Ascending aorta (tissue), 2 donors: ENCODE measurements around the gene MCM3. TPM values are rescaled to one million over a fixed set of nuclear protein-coding genes. Genes with fewer than 3 reads are reported as not detected.

ENCODE experiments used
- DNase-seq, 2 donors: peaks; one replicate each; pipeline ENCODE4 v3.0.0-alpha.2; 2019; ENCODE audit warnings: low spot score in 2 of 2
- H3K27ac ChIP-seq, 2 donors: fragments of 200-600 bp; sonication (generic); one replicate each; pipeline ENCODE4 v1.5.1; 2016 to 2017; ENCODE audit warnings: mild to moderate bottlenecking in 1 of 2
- H3K27me3 ChIP-seq: fragments of 200-600 bp; sonication (generic); one replicate; pipeline ENCODE4 v1.5.1; 2017
- H3K36me3 ChIP-seq, 2 donors: fragments of 200-600 bp; sonication (generic); one replicate each; pipeline ENCODE4 v1.5.1; 2016
- H3K4me1 ChIP-seq, 2 donors: fragments of 200-600 bp; sonication (generic); one replicate each; pipeline ENCODE4 v1.5.1; 2016 to 2017; ENCODE audit warnings: mild to moderate bottlenecking in 1 of 2
- H3K4me3 ChIP-seq, 2 donors: fragments of 200-600 bp; sonication (generic); one replicate each; pipeline ENCODE4 v1.5.1; 2016 to 2017; ENCODE audit warnings: mild to moderate bottlenecking in 1 of 2
- H3K9me3 ChIP-seq, 2 donors: fragments of 200-600 bp; sonication (generic); one replicate each; pipeline ENCODE4 v1.5.1; 2016
- intact Hi-C: fragments of 100-400 bp; cut with DNase I; formaldehyde crosslinking; loops from one replicate; pipeline ENCODE4 v1.15.1; 2023
- total RNA-seq: library from RNA; depleted of rRNA; stranded (reverse); fragments of >200 nt; gene quantifications from one replicate; pipeline ENCODE4 v1.1.0, GENCODE V29; 2016
- TF ChIP-seq, protein P1 (sequence below), 3 experiments: fragments of 200-600 bp in 2 of 3; fragments of 450-650 bp in 1 of 3; sonication (generic) in 2 of 3; IDR thresholded peaks; one replicate each; pipeline ENCODE4 v1.5.1; 2016 to 2019; ENCODE audit warnings: antibody characterized with exemption in 3 of 3, mild to moderate bottlenecking in 1 of 3, moderate library complexity in 1 of 3

Gene MCM3
- total RNA-seq, 1 donor from 2014 or later: 44.6 TPM

DNA sequence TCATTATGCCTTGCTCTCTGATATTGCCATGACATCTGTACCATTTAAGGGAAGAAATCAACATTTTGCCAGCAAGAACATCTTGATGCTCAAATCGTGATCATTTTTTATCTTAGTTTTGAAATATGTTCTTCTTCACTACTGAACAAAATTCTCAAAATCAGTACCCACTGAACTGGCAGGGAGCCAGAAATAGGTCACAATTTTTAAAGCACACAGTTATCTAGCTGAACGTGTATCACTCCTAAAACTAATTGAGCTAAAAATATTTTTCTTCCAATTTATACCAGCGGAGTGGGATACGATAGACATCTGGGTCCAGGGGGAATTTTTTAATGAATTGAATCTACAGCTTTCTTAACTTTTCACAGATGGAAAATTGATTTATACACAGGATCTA, 51.5 kb downstream of the MCM3 start:
- intact Hi-C loops: no loop called here
- Histone ChIP-seq H3K9me3 (no peaks in the 10 kb centered on the region), H3K36me3 (no peaks in the 10 kb centered on the region), H3K4me3 (no peak overlapping the region), H3K27ac (no peak overlapping the region), H3K27me3 (no peaks in the 10 kb centered on the region), H3K4me1 (no peaks in the 10 kb centered on the region)
- no peak for DNase-seq
- TF ChIP-seq, protein P1, sequence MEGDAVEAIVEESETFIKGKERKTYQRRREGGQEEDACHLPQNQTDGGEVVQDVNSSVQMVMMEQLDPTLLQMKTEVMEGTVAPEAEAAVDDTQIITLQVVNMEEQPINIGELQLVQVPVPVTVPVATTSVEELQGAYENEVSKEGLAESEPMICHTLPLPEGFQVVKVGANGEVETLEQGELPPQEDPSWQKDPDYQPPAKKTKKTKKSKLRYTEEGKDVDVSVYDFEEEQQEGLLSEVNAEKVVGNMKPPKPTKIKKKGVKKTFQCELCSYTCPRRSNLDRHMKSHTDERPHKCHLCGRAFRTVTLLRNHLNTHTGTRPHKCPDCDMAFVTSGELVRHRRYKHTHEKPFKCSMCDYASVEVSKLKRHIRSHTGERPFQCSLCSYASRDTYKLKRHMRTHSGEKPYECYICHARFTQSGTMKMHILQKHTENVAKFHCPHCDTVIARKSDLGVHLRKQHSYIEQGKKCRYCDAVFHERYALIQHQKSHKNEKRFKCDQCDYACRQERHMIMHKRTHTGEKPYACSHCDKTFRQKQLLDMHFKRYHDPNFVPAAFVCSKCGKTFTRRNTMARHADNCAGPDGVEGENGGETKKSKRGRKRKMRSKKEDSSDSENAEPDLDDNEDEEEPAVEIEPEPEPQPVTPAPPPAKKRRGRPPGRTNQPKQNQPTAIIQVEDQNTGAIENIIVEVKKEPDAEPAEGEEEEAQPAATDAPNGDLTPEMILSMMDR (IDR thresholded peaks at IDR 0.05): no peak

DNA sequence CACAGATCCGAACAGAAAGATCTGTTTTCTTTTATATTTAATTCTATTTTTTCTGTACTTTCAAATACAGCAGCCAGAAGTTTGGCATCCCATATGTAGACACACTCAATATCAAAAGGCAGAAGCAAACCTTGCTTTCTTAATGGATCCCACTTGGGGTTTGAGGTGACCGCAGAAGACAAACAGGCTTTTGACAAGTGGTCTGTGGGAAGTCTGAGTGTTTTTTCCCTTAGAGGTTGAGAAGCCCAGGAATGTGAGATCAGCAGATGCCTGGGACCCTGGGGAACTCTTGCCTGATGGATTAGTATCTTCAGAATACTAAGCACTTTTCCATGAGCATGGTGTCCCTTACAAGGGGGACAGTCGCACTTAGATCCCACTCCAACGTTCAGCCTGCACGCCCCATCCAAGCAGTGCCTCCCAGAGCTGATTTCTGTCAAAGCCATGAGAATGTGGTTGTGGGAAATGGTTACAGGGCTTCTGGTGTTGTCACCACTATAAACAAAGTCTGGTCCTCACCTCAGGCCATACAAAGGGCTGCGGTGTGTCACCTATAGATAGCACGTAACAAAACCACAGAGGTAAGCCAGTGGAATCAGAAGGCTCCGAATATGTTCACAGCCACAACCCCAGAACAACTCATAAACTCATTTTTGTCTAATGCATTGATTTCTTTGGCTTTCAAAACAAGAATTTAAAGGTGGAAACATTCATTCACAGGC, 53.0 kb downstream of the MCM3 start:
- DNase-seq: no peak
- intact Hi-C loops: no loop called here
- Histone ChIP-seq H3K27ac (no peak overlapping the region), H3K4me3 (no peak overlapping the region), H3K9me3 (no peaks in the 10 kb centered on the region), H3K27me3 (no peaks in the 10 kb centered on the region), H3K36me3 (no peaks in the 10 kb centered on the region), H3K4me1 (no peaks in the 10 kb centered on the region)
- TF ChIP-seq, protein P1 (IDR thresholded peaks at IDR 0.05): no peak

DNA sequence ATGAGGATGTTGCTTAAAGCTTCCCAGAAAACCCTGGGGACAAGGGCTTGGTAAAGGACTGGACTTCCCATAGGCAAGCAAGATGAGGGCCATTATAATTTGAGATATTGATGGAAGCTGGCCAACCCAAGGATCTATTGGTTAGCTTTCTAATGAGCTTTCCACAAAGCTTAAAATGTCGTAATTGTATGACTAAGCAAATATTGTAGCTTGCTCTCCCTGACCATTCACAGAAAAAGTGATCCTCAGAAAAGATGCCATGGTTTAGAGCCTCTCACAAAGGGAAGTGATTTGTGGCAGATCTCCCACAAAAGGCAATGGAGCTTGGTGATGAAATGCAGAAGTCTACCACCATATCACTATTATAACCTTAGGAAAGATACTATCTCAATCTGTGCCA, 53.9 kb downstream of the MCM3 start:
- H3K9me3 ChIP-seq: no peaks in the 10 kb centered on the region
- no peak overlapping the region for H3K4me3 ChIP-seq
- no peak for DNase-seq
- H3K27ac ChIP-seq: no peak overlapping the region
- H3K4me1 ChIP-seq: no peaks in the 10 kb centered on the region
- no peaks in the 10 kb centered on the region for H3K36me3 ChIP-seq
- TF ChIP-seq, protein P1 (IDR thresholded peaks at IDR 0.05): no peak
- intact Hi-C loops: no loop called here
- no peaks in the 10 kb centered on the region for H3K27me3 ChIP-seq

DNA sequence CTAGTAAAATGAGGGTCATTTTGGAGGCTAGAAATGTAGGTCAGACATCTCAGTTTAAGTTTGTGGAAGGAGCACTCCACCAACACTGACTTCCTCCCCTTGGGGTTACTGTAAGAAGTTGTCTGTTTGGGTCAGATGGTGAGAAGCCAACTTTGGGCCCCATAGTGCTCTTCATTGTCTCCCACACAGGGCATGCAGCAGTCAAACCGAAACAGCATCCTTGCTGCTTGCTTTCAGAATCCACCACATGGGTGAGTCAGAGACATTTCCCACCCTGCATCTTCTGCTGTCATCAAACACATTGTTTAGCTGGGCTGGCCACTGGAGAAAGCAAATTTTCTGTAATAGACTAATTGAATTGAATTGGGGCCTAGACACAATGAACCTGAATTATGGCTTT, 57.0 kb downstream of the MCM3 start:
- intact Hi-C loops: no loop called here
- H3K36me3 ChIP-seq: no peaks in the 10 kb centered on the region
- no peaks in the 10 kb centered on the region for H3K9me3 ChIP-seq
- no peak for DNase-seq
- no peaks in the 10 kb centered on the region for H3K27me3 ChIP-seq
- TF ChIP-seq, protein P1 (IDR thresholded peaks at IDR 0.05): no peak
- no peak overlapping the region for H3K4me3 ChIP-seq
- H3K4me1 ChIP-seq: no peaks in the 10 kb centered on the region
- H3K27ac ChIP-seq: no peak overlapping the region

DNA sequence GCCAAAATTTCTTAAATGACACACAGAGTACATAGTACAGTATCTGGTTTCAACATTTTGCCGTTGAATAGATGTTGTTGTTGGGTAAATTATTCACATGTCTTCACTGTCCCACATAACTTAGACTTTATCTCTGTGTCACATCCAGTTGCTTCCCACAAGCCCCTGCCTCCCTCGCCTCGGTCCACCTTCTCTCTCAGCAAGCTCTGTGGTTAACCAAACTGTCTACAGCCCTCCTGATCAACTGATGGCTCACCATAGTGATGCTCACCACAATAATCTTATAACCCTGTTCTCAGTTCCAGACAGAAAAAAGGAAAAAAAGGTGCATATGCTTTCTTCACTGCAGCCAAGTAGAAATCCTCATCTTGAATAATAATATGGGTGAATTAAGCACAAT, 63.2 kb downstream of the MCM3 start:
- H3K36me3 ChIP-seq: no peaks in the 10 kb centered on the region
- H3K9me3 ChIP-seq: no peaks in the 10 kb centered on the region
- H3K27ac ChIP-seq: no peak overlapping the region
- H3K4me1 ChIP-seq: no peaks in the 10 kb centered on the region
- TF ChIP-seq, protein P1 (IDR thresholded peaks at IDR 0.05): no peak
- DNase-seq: no peak
- no peaks in the 10 kb centered on the region for H3K27me3 ChIP-seq
- intact Hi-C loops: no loop called here
- no peak overlapping the region for H3K4me3 ChIP-seq

DNA sequence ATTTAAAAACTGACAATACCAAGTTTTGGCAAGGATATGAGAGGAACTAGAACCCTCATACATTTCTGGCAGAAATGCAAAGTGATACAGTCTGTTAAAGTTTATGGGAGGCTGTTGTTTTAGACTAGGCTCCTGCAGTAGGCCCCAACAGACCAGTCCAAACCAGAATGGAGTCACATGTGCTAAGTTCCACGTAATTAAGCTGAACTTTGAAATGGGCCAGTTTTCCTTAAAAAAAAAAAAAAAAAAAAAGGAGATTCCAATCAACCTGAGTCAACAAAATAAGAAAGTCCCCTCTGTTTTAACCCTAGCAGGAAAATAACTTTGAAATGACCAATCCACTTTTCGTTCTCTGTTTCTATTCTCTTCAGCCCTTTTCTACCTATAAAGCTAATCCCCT, 66.8 kb downstream of the MCM3 start:
- Histone ChIP-seq H3K9me3 (no peaks in the 10 kb centered on the region), H3K36me3 (no peaks in the 10 kb centered on the region), H3K27ac (no peak overlapping the region), H3K27me3 (no peaks in the 10 kb centered on the region), H3K4me1 (no peaks in the 10 kb centered on the region), H3K4me3 (no peak overlapping the region)
- DNase-seq: no peak
- intact Hi-C loops: no loop called here
- TF ChIP-seq, protein P1 (IDR thresholded peaks at IDR 0.05): no peak
